Stimulated activated CD4-positive, alpha-beta T cell treated with anti-CD3 and anti-CD28 coated beads, TNF-alpha, amount 100 ng/mL, for 48 hours (primary cell): Measurements from ENCODE around the gene RNF125.
"Not testable (repeated sequence)": the region's sequence is repeated elsewhere in the genome, so short reads cannot be mapped to it uniquely, and the experiment has no call there.

Experiments
- DNase-seq, 3 donors: peaks; one replicate each; pipeline ENCODE4 v3.0.0-alpha.2; 2020; ENCODE audit warnings: low read depth in 3 of 3

RNF125 gene

GRCh38 chr18:32018331-32019250 lies at the start of gene RNF125:
RNF125 (plus strand) TSS chr18:32018825; CDS start chr18:32018864, 39 bp downstream.
- DNase-seq: peak; percentile 67 to 80 (median 79)

- no peak for DNase-seq
Observed at GRCh38 chr18:31970617-31971016, 48.0 kb upstream of the RNF125 start.

GRCh38 chr18:31973929-31974546 lies 44.6 kb upstream of the RNF125 start:
- DNase-seq: no peak

- no peak for DNase-seq
Observed at GRCh38 chr18:31976242-31976641, 42.4 kb upstream of the RNF125 start.

GRCh38 chr18:31977270-31977872 lies 41.3 kb upstream of the RNF125 start:
- peak in 2 of 3 donors; percentile 7 to 27 for DNase-seq

- DNase-seq: no peak
Observed at GRCh38 chr18:31978616-31979015, 40.0 kb upstream of the RNF125 start.

GRCh38 chr18:31979714-31980113 lies 38.9 kb upstream of the RNF125 start:
- no peak for DNase-seq

GRCh38 chr18:31980863-31981262 lies 37.8 kb upstream of the RNF125 start:
- DNase-seq: no peak

GRCh38 chr18:31983020-31983419 lies 35.6 kb upstream of the RNF125 start:
- DNase-seq: no peak

- no peak for DNase-seq
Observed at GRCh38 chr18:31983976-31984375, 34.6 kb upstream of the RNF125 start.

GRCh38 chr18:31990823-31991222 lies 27.8 kb upstream of the RNF125 start:
- no peak for DNase-seq

GRCh38 chr18:31996007-31996406 lies 22.6 kb upstream of the RNF125 start:
- DNase-seq: no peak

- no peak for DNase-seq
Observed at GRCh38 chr18:31998880-31999412, 19.7 kb upstream of the RNF125 start.

GRCh38 chr18:32001141-32001540 lies 17.5 kb upstream of the RNF125 start:
- DNase-seq: not testable (repeated sequence)

GRCh38 chr18:32003822-32004221 lies 14.8 kb upstream of the RNF125 start:
- not testable (repeated sequence) for DNase-seq

GRCh38 chr18:32010124-32010721 lies 8.4 kb upstream of the RNF125 start:
- DNase-seq: no peak

GRCh38 chr18:32011193-32011592 lies 7.4 kb upstream of the RNF125 start:
- DNase-seq: no peak

- peak in 2 of 3 donors; percentile 9 to 32 for DNase-seq
Observed at GRCh38 chr18:32019251-32019948, 775 bp downstream of the RNF125 start.

GRCh38 chr18:32019949-32020625 lies 1.5 kb downstream of the RNF125 start:
- peak in 2 of 3 donors; percentile 31 to 55 for DNase-seq

- no peak for DNase-seq
Observed at GRCh38 chr18:32021756-32022564, 3.3 kb downstream of the RNF125 start.
